ENCODE measurements around the gene DNASE2B.

Gene DNASE2B

DNA sequence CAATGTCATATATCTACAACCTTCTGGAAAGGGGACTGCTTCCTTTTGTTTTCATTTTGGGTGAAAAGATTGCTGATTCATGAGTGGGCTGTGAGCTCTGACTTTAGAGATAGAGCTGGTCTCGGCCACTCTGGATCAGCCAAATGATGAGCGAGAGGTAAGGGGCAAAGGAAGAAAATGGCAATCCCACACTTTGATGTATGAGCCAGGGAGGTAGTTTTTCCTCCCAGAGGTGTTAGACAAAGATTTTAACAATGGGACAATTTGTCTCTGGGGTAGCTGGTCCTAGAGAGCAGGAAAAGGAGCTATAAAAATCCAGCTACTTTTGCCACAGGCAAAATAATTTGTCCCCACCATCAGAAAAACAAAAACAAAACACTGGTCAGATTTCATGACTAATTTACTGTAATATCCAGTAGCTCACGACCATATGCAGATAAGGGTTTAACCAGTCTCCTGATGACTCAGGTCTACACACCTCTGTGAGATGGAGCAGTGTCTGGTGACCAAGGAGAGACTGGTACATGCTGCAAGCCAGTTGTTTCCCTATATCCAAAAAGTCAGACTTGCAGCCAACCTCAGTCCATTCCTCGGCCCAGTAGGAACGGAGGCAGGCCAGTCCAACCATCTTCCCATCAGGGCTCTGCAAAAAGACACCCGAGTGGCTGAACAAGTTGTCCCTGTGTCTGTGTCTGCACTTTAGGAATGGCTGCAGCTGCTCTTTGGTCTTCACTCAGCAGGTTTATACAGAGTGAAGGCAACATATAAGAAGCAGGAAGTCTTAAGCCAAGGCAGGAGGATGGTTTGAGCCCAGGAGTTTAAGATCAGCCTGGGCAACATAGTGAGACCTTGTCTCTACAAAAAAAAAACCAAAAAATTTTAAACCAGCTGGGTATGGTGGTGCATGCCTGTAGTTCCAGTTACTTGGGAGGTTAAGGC, 29.2 kb downstream of the DNASE2B start:
- Histone ChIP-seq H3K36me3 (no peaks in the 10 kb centered on the region), H3K9me3 (no peaks in the 10 kb centered on the region), H3K27me3 (no peaks in the 10 kb centered on the region), H3K4me3 (ENCODE audit: low read depth, low read length) (no peak overlapping the region), H3K4me1 (no peaks in the 10 kb centered on the region; the same call in none of the 2 replicates)
- DNase-seq: no peak
- TF ChIP-seq CTCF (IDR thresholded peaks at IDR 0.05; ENCODE audit: low read depth, low read length): no peak

- H3K4me1 ChIP-seq: no peaks in the 10 kb centered on the region; the same call in 1 of the 2 replicates
- no peaks in the 10 kb centered on the region for H3K36me3 ChIP-seq
- no peaks in the 10 kb centered on the region for H3K9me3 ChIP-seq
- TF ChIP-seq CTCF (IDR thresholded peaks at IDR 0.05; ENCODE audit: low read depth, low read length): no peak
- no peaks in the 10 kb centered on the region for H3K27me3 ChIP-seq
- DNase-seq: no peak
- H3K4me3 ChIP-seq (ENCODE audit: low read depth, low read length): no peak overlapping the region
Measured at GRCh38 chr1:84428235-84428634, 30.0 kb downstream of the DNASE2B start.

GRCh38 chr1:84429231-84429630, 30.9 kb downstream of the DNASE2B start:
- no peak overlapping the region for H3K4me3 ChIP-seq (ENCODE audit: low read depth, low read length)
- TF ChIP-seq CTCF (IDR thresholded peaks at IDR 0.05; ENCODE audit: low read depth, low read length): no peak
- no peaks in the 10 kb centered on the region for H3K36me3 ChIP-seq
- no peaks in the 10 kb centered on the region for H3K27me3 ChIP-seq
- H3K4me1 ChIP-seq: no peaks in the 10 kb centered on the region; the same call in 1 of the 2 replicates
- DNase-seq: no peak
- H3K9me3 ChIP-seq: no peaks in the 10 kb centered on the region

DNA sequence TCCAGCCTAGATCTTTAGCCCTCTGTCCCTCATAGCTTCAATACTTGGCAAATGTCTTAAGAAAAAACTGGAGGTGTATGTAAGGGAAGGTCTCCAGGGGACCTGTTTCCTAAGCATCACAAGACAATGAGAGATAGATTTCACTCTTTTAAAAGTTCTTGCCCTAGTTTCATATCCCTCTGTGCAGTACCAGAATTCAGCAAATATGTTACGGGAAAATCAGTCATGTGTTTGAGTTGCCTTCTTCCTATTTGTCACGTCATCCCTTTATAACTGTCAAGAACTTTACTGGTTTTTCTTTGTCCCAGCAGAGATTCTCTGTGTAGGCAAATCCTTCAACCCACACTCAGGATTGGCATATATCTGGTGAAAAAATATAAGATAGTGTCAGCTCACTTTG, 32.3 kb downstream of the DNASE2B start:
- H3K4me3 ChIP-seq (ENCODE audit: low read depth, low read length): no peak overlapping the region
- no peaks in the 10 kb centered on the region for H3K27me3 ChIP-seq
- no peak for TF ChIP-seq CTCF (IDR thresholded peaks at IDR 0.05; ENCODE audit: low read depth, low read length)
- no peaks in the 10 kb centered on the region for H3K36me3 ChIP-seq
- H3K4me1 ChIP-seq: no peaks in the 10 kb centered on the region; the same call in 1 of the 2 replicates
- no peaks in the 10 kb centered on the region for H3K9me3 ChIP-seq
- DNase-seq: no peak

- Histone ChIP-seq H3K27me3 (no peaks in the 10 kb centered on the region), H3K9me3 (no peaks in the 10 kb centered on the region), H3K4me1 (no peaks in the 10 kb centered on the region), H3K4me3 (ENCODE audit: low read depth, low read length) (peak overlapping the region; percentile 62), H3K36me3 (no peaks in the 10 kb centered on the region)
- TF ChIP-seq CTCF (IDR thresholded peaks at IDR 0.05; ENCODE audit: low read depth, low read length): peak; percentile 68
- peak; percentile 36 for DNase-seq
Measured at GRCh38 chr1:84433258-84434080, 35.2 kb downstream of the DNASE2B start.

Measured in BE2C (cell line).